H4 (cell line): Measurements from ENCODE around the gene FIZ1. TPM values are rescaled to one million over a fixed set of nuclear protein-coding genes. Genes with fewer than 3 reads are reported as not detected.

Experiments used
- DNase-seq: peaks from one replicate; pipeline ENCODE4 v3.0.0-alpha.2; 2015; ENCODE audit warnings: low spot score
- total RNA-seq: library from RNA; depleted of rRNA; stranded (reverse); fragments of >200 nt; shearing (Covaris generic); gene quantifications from 2 replicates; pipeline ENCODE4 v1.2.3, GENCODE V29; 2014; rRNA removed

FIZ1 gene
- total RNA-seq: 5.1 and 7.8 TPM in 2 replicates

DNA sequence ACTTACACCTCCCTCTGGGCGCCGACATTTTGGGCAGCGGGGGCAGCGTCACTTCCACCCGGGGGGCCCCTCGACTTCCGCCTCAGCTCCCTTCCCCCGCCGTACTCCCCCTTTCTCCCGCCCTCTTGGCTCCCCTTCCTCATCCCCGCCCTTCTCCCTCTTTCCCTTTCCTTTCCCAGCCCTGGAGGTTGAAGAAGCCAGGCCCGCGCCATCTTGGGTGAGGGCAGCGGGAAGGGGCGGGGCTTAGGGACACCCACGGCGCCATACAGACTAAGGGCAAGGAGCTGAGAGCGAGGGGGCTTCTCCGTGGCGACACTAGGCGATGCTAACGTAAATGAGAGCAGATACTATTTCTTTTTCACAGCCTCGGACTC, at the start of gene FIZ1:
TSS of gene FIZ1 (minus strand) at position 50 of the 374 bp plus-strand sequence. CDS start 1,652 bp downstream, outside the sequence.
- peak; percentile 100 for DNase-seq

DNA sequence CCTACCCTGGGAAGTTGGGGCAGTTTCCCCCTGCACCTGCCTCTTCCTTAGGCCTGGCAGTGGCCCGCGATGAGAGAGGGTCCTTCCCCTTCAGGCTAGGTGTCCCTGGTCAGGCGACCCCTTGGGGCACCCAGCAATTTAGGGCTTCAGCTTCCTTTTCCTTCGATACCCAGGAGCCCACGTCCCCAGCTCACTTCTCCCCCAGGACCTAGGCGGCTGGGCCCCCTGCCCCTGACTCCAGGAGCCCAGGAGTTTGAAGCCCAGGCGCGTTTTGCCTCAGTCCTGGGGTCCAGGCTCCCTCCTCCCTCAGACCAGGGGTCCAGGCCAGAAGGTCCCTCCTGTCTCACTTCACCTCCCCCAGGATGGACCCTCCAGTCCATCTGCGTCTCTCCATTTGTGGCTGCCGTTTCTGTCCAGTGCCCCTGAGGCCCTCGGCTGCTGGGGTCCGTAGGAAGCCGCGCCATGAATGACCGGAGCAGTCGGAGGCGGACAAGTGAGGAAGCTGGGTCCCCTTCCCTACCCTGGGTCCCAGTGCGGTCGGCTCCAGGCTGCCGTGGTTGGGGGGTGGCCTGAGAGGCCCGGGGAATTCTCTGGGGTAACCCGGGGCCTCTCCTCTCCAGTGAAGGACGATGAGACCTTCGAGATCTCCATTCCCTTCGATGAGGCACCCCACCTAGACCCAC, 49.4 kb upstream of the FIZ1 start:
- no peak for DNase-seq

DNA sequence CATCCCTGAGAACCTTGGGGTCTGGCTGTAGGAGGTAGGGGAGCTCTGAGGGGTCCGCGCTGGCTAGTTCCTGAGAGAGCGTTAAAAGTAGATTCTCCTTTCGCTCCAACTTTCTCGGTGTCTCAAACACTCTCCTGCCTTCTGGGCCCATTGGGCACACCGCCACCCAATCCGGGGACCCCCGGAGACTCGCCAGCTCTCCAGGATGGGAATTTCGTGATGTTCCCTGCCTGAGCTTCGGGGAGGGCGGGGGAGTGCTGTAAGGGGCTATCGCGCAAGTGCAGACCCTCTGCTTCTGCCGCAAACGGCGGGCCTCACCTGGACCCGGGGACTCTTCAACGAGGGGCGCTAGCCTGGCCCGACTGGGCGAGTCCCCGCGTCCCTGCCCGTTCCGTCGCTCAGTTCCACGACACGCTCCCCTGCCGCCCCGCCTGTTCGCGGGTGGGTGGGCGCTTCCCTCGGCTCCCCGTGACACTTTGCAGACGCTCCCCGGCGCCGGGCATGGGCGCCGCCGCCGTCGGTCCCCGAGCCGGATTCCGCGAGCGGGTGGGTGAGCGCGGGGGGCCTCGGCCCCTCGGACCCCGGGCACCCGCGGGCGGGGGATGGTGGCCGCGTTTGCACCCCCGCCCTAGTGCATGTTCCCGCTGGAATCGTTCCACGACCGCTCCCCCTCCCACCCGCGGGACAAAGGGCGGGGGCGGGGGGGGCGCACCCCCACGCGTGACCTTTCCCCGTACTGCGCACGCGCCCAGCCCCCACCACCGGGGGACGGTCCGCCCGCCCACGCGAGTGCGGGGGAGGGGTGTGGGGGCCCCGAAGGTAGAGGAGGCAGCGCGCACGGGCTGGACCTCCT, 48.6 kb upstream of the FIZ1 start, which contains the start of gene CCDC106:
TSS of gene CCDC106 (plus strand) at position 481 of the 853 bp plus-strand sequence. CDS start 835 bp downstream, outside the sequence.
- DNase-seq: no peak

DNA sequence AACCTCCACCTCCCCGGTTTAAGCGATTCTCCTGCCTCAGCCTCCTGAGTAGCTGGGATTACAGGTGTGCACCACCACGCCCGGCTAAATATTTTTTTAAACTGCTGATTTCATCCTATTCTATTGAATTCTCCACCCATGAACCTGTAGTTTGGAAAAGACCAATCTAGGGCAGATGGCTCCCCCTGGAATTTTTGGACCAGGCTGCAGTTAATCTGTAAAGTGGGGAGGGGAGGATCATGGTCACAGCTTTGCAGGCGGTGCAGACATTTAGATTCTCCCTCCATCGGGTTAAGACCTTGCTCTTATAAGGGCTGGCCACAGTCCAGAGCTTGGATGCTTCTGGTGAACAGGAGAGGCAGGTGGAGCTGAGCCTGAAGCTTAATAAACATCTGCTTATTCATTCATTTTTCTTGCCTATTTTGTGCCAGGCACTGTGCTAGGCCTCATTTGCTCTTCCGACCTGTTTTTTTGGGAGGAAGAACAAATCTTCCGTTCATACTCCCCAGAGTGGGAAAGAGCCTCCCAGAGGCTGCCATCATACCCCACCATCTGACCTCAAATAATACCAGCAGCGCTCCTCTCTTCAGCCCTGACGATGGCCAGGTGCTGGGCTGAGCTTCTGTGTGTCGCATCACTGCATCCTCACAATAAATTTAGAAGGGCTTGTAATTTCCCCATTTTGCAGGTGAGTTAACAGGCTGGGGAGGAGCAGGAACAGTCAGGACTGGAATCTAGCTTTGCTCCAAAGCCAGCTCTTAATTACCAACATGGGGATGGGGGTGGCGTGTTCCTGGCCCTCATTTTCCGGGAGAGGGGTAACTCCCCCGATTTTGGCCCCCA, 47.8 kb upstream of the FIZ1 start:
- DNase-seq: no peak

DNA sequence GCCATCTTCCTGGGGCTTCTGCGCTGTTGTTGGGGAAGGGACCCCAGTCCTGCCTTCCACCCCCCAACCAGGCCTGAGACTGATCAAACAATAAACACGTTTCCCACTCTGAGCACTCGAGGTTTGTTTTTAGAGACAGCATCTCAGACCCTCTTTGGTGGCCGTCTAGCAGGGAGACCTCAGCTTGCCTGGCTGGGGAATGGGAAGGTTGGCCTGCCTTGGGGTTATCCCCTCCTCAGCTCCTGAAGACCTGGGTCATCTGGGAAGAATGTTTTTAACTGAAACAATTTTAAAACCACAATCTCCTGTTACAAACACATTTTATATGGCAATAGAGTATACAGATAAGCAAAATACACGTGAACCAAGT, 46.2 kb upstream of the FIZ1 start:
- DNase-seq: no peak

GRCh38 chr19:55644842-55645511, 45.7 kb upstream of the FIZ1 start:
- DNase-seq: no peak

DNA sequence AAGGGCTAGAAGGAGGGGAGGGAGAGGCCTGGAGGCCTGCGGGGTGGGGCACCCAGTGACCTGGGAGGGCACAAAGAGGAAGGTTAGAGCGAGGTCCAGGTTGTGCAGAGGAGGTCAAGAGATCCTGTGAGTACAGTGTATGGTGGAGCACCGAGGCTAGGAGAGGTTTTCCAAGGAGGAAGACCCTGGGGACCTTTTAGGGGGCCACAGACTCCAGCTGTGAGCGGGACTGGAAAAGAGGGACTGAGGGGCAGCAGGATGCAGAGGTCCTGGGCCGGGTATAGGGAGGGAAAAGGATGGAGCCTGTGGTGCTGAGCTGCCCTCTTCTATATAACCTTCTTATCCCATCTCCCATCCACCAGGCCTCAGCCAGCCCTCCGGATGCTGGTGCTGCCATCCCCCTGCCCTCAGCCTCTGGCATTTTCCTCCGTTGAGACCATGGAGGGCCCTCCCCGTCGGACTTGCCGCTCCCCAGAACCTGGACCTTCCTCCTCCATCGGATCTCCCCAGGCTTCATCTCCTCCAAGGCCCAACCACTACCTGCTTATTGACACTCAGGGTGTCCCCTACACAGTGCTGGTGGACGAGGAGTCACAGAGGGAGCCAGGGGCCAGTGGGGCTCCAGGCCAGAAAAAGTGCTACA, 45.0 kb upstream of the FIZ1 start:
- no peak for DNase-seq

GRCh38 chr19:55643887-55644176, 44.5 kb upstream of the FIZ1 start:
- no peak for DNase-seq

DNA sequence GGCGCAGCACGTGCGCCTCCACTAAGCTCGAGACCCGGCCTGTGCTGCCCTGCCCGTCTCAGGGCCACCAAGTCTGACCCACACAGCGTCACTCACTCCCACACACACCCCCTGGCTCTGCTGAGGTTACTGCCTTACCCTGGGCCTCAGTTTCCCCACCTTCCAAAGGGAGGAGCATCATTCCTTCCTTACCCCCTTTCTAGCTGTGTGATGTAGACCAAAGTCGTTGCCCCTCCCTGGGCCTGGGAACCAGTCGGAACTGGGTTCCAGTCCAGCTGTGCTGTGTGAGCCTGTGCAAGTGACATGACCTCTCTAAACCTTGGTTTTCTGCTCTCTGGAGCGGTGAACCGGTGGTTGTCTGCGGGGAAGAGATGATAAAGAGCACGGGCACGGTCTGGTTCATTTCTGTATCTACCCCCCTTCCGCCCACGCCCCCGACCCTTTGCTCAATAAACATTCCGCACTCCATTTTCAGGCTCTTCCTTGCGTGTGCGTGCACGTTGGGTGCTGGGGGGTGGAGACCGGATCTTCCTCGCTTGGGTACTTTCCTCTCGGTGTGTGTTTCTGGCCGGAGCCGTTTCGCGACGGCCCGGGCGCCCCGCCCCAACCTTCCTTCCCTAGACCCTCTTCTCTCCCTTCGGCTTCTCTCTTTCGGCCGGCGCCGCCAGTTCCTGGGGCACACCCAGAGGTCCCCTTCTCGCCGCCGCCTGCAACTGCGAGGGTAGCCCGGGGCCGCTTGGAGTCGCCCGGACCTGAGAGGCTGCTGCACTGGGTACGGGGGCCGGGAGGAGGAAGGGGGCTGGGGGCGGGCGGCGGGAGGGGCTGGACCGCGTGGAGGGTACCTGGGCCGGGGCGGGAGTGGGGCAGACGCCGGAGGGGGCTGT, 43.9 kb upstream of the FIZ1 start, which contains the start of gene ZNF581:
TSS of gene ZNF581 (plus strand) at position 647 of the 884 bp plus-strand sequence. CDS start 923 bp downstream, outside the sequence.
- DNase-seq: peak; percentile 81

DNA sequence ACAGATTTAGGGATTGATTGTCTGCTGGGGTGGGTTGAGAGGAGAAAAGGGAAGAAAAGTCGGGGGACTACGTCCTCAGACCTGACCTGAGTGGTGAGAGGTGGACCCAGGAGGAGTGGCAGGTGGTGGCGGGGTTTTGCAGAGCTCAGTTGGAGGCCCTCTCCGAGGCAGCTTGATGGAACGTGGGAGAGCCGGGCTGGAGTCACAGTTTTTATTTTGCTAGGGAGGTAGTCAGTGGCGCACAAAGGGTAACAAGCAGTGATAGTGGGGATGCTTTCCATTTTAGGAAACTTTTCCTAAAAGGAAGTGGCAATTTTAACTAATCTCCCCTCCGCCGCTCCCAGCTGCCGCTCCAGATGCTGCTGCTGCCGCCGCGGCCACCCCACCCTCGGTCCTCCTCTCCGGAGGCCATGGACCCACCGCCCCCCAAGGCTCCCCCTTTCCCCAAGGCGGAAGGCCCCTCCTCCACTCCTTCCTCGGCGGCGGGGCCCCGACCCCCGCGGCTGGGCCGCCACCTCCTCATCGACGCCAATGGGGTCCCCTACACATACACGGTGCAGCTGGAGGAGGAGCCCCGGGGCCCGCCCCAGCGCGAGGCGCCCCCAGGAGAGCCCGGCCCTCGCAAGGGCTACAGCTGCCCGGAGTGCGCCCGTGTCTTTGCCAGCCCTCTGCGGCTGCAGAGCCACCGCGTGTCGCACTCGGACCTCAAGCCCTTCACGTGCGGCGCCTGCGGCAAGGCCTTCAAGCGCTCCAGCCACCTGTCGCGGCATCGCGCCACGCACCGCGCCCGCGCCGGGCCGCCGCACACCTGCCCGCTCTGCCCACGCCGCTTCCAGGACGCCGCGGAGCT, 43.1 kb upstream of the FIZ1 start:
- no peak for DNase-seq

GRCh38 chr19:55641426-55642152, 42.3 kb upstream of the FIZ1 start:
- no peak for DNase-seq

- DNase-seq: peak; percentile 75
These were observed 41.5 kb upstream of the FIZ1 start, which contains the start of gene ZNF580 for GRCh38 chr19:55640577-55641425. TSS of gene ZNF580 (plus strand) at chr19:55641002. CDS start at chr19:55642509, 1,507 bp downstream.

GRCh38 chr19:55640043-55640576, 40.8 kb upstream of the FIZ1 start:
- DNase-seq: no peak

DNA sequence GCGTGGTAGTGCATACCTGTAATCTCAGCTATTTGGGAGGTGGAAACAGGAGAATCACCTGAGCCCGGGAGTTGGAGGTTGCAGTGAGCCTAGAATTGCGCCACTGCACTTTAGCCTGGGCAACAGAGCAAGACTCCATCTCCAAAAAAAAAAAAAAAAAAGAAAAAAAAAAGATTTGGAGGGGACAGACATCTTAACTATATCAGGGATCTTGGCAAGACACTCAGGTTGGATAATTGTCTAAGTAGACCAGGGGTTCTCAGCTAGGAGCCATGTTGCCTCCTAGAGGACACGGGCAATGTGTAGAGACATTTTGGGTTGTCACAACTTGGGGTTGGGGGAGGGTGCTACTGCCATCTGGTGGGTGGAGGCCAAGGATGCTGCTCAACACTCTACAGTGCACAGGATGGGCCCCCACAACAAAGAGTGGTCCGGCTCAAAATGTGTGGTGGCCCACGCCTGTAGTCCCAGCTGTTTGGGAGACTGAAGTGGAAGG, 39.6 kb upstream of the FIZ1 start:
- DNase-seq: peak; percentile 88

DNA sequence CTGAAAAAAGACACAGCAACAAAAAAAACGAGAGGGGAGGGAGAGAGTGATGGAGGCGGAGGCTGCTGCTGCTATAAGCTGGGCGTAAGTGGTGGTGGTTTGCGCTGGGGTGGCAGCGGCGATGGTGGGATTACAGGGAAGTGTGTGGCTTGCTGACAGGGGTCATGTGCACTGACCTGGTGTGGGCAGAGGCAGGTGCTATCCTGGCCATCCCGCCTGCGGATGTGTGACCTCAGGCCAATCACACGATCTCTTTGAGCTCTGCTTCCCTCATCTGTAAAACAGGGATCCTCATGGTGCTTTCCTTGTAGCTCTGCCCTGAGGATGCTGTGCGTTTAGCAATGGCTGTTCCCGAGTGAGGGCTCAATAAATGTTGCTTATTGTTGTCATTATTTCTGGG, 38.2 kb upstream of the FIZ1 start:
- DNase-seq: no peak

GRCh38 chr19:55636723-55637122, 37.4 kb upstream of the FIZ1 start:
- DNase-seq: no peak
